BLaER1 treated with 17β-estradiol and CSF1 and Interleukin-3, amounts not matched to agents 10 nM and 100 nM (cell line): ENCODE results near the gene ZCCHC7.
A peak's percentile ranks its signal among the peaks of the same experiment; 100 is the strongest.

Experiments
- H3K27ac ChIP-seq, 11 experiments: shearing (Covaris generic); formaldehyde crosslinking; 2 replicates each; pipeline ENCODE4 v1.8.1; 2022
- H3K27me3 ChIP-seq, 11 experiments: shearing (Covaris generic); formaldehyde crosslinking; 2 replicates each; pipeline ENCODE4 v1.8.1; 2022
- H3K36me3 ChIP-seq, 11 experiments: shearing (Covaris generic); formaldehyde crosslinking; 2 replicates each; pipeline ENCODE4 v1.8.1; 2022
- H3K4me1 ChIP-seq, 10 experiments: shearing (Covaris generic); formaldehyde crosslinking; 2 replicates each; pipeline ENCODE4 v1.8.1; 2022
- H3K4me2 ChIP-seq, 11 experiments: shearing (Covaris generic); formaldehyde crosslinking; 2 replicates each; pipeline ENCODE4 v1.8.1; 2022
- H3K4me3 ChIP-seq, 10 experiments: shearing (Covaris generic); formaldehyde crosslinking; 2 replicates each; pipeline ENCODE4 v1.8.1; 2022
- H3K9ac ChIP-seq, 11 experiments: shearing (Covaris generic); formaldehyde crosslinking; 2 replicates each; pipeline ENCODE4 v1.8.1; 2022
- H3K9me3 ChIP-seq, 11 experiments: shearing (Covaris generic); formaldehyde crosslinking; replicated peaks in 1 of 11; 2 replicates each; pipeline ENCODE4 v1.8.1; 2022
- H4K20me1 ChIP-seq, 11 experiments: shearing (Covaris generic); formaldehyde crosslinking; 2 replicates each; pipeline ENCODE4 v1.8.1; 2022
- Cebpa-rat ChIP-seq, 11 experiments: shearing (Covaris generic); IDR thresholded peaks; 2 replicates each; pipeline ENCODE4 v1.8.1; 2022

The ZCCHC7 gene

DNA sequence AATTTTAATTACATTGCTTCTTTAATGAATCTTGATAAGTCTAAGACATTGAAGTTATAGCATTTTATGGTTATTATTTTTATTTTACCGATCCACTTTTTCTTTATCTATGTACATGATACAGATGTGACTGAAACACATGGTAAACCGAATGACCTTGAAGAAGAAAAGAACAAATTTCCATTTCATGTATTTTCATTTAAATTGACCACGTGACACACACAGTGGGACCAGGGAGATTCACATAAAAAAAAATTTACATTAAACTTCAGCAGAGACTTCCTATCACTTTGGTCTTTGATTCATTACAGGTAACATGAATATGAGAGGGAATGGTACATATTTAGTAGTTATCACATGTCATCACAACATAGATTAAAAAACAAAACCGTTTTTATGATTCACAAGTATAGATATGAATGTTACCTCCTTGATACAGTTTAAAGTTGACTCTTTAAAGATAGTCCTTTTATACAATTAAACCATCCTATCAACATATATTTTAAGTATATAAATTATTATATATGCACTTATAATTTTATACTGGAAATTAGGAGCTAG is 133.1 kb downstream of the ZCCHC7 start:
- Histone ChIP-seq H3K4me1 (peaks cover 8 to 76% (median 28%) of the 10 kb centered on the region in 10 experiments; a peak in 18 of 20 replicates), H3K27ac (no peak overlapping the region; a peak in 1 of 22 replicates), H3K36me3 (peaks cover 0 to 100% (median 84%) of the 10 kb centered on the region in 11 experiments; a peak in 18 of 22 replicates), H3K9ac (no peak overlapping the region), H3K4me2 (no peak overlapping the region), H4K20me1 (peaks cover 0 to 25% (median 0%) of the 10 kb centered on the region in 11 experiments; a peak in 1 of 22 replicates), H3K4me3 (no peak overlapping the region), H3K9me3 (peaks cover 0 to 4% (median 0%) of the 10 kb centered on the region in 11 experiments; a peak in 2 of 22 replicates), H3K27me3 (no peaks in the 10 kb centered on the region)
- TF ChIP-seq Cebpa-rat (IDR thresholded peaks at IDR 0.05): no peak

DNA sequence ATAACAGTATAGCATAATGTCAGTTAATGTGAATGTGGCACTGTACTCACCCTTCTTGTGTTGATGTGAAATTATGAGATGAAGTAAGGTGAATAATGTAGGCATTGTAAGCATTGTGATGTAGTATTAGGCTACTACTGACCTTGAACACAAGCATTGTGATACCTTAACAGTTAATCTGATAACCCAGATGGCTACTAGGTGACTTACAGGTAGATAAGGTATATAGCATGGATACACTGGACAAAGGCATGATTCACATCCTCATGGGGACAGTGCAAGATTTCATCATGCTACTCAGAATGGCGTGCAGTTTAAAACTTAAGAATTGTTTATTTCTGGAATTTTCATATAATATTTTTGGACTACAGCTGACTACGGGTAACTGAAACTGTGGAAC is 134.8 kb downstream of the ZCCHC7 start:
- no peak overlapping the region for H3K9ac ChIP-seq
- no peak overlapping the region for H3K4me3 ChIP-seq
- no peak overlapping the region; a peak in 2 of 22 replicates for H3K4me2 ChIP-seq
- H3K9me3 ChIP-seq: peaks cover 0 to 4% (median 0%) of the 10 kb centered on the region in 11 experiments; a peak in 2 of 22 replicates
- peaks cover 0 to 90% (median 76%) of the 10 kb centered on the region in 11 experiments; a peak in 18 of 22 replicates for H3K36me3 ChIP-seq
- H3K4me1 ChIP-seq: peaks cover 9 to 72% (median 21%) of the 10 kb centered on the region in 10 experiments; a peak in 19 of 20 replicates
- peak overlapping the region in 3 of 11 experiments; percentile 20 to 39 (median 32); a peak in 3 of 22 replicates for H3K27ac ChIP-seq
- no peaks in the 10 kb centered on the region for H3K27me3 ChIP-seq
- H4K20me1 ChIP-seq: peaks cover 0 to 14% (median 0%) of the 10 kb centered on the region in 11 experiments; a peak in 2 of 22 replicates
- no peak for TF ChIP-seq Cebpa-rat (IDR thresholded peaks at IDR 0.05)

DNA sequence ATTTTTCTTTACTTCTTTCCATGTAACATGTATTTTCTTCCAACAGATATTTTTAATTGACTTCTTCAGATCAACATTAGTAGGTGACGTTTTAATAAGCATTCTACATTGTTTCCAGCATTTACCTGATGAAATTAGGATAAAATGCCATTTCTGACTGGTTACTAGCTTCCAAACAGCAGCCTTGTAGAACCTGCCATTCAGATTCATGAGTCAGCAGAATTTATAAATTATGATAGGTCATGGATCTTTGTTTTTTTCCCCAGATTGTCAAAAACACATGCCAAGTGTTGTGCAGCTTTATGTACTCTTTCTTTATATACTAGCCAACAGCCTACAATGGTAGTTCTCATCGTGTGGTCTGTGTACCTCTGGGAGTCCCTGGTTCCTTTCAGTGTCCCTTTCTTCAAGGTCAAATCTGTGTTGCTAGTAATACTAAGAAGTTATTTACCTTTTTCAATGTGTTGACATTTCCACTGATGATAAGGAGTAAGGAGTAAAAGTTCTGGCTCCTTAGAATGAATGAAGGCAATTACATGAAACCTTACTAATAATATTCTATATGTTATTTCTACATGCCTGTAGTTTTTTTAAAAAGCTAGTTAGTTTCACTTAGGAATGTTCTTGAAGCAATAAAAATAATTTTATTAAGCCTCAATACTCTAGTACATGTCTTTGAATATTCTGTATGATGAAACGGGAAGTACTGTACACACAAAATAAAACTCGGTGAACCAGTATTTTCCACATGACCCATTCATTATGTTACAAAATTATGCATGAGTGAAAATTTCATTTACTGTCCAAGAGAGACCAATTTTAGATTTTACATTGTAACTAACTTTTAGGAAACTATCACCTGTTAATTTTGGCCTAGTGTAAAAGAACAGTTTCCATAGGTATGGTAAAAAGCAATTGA is 135.8 kb downstream of the ZCCHC7 start:
- TF ChIP-seq Cebpa-rat (IDR thresholded peaks at IDR 0.05): no peak
- Histone ChIP-seq H3K36me3 (peaks cover 0 to 90% (median 72%) of the 10 kb centered on the region in 11 experiments; a peak in 17 of 22 replicates), H3K27me3 (no peaks in the 10 kb centered on the region), H3K27ac (peak overlapping the region in 4 of 11 experiments; percentile 12 to 39 (median 26); a peak in 8 of 22 replicates), H3K4me2 (peak overlapping the region in 3 of 11 experiments; percentile 3 to 24 (median 5); a peak in 2 of 22 replicates), H3K9me3 (peaks cover 0 to 4% (median 0%) of the 10 kb centered on the region in 11 experiments; a peak in 2 of 22 replicates), H4K20me1 (peaks cover 0 to 13% (median 0%) of the 10 kb centered on the region in 11 experiments; a peak in 2 of 22 replicates), H3K4me3 (no peak overlapping the region), H3K9ac (no peak overlapping the region), H3K4me1 (peaks cover 8 to 72% (median 17%) of the 10 kb centered on the region in 10 experiments)

DNA sequence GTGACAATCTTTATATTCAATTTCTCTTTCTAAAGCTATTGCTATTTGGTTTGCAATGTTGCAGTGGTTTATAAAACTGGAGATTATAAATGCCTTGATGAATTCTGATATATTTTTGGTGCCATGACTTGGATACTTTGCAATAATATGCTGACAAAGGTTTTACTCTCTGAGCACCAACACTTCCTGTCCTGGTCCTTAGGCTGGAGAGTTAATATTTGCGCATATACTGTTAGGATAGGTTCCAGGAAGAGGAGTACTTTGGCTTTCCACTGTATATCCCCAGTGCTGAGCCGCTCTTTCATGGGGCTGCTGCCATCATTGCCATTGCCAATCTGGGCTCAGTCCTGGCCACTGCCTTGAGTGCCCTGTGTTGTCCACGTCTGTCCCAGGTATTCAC is 139.6 kb downstream of the ZCCHC7 start:
- Histone ChIP-seq H3K27ac (peak overlapping the region in 3 of 11 experiments; percentile 14 to 27 (median 19); a peak in 1 of 22 replicates), H3K9me3 (no peaks in the 10 kb centered on the region), H3K4me3 (no peak overlapping the region), H3K27me3 (no peaks in the 10 kb centered on the region), H3K4me2 (peak overlapping the region in 8 of 11 experiments; percentile 6 to 36 (median 13); a peak in 10 of 22 replicates), H3K36me3 (peaks cover 0 to 88% (median 49%) of the 10 kb centered on the region in 11 experiments; a peak in 15 of 22 replicates), H3K9ac (no peak overlapping the region), H3K4me1 (peaks cover 11 to 79% (median 20%) of the 10 kb centered on the region in 10 experiments), H4K20me1 (peaks cover 0 to 7% (median 0%) of the 10 kb centered on the region in 11 experiments; a peak in 2 of 22 replicates)
- no peak for TF ChIP-seq Cebpa-rat (IDR thresholded peaks at IDR 0.05)

DNA sequence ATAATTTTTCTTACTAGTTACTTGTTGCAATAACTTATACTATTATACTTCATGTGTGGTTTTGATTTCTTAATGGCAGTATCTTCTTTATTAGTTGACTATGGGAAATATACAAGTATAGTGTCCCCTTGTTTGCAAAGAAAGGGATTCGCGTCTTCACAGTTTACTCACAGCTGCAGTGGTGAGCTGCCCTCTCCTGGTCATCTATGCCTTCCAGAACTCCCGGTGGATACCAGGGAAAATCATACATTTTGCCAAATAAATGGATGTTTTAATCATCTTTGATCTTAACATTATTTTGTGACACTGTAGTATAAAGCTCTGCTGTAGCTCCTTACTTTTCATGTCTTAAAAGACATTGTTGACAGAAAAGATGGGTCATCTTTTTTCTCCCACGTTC is 142.0 kb downstream of the ZCCHC7 start:
- TF ChIP-seq Cebpa-rat (IDR thresholded peaks at IDR 0.05): no peak
- Histone ChIP-seq H3K4me1 (peaks cover 11 to 70% (median 19%) of the 10 kb centered on the region in 10 experiments), H3K9me3 (peaks cover 0 to 5% (median 0%) of the 10 kb centered on the region in 11 experiments; a peak in 3 of 22 replicates), H4K20me1 (peaks cover 0 to 7% (median 0%) of the 10 kb centered on the region in 11 experiments; a peak in 2 of 22 replicates), H3K4me2 (no peak overlapping the region), H3K36me3 (peaks cover 0 to 89% (median 49%) of the 10 kb centered on the region in 11 experiments; a peak in 16 of 22 replicates), H3K4me3 (no peak overlapping the region), H3K9ac (no peak overlapping the region), H3K27me3 (no peaks in the 10 kb centered on the region), H3K27ac (peak overlapping the region in 2 of 11 experiments; percentile 19 to 20; a peak in 2 of 22 replicates)

DNA sequence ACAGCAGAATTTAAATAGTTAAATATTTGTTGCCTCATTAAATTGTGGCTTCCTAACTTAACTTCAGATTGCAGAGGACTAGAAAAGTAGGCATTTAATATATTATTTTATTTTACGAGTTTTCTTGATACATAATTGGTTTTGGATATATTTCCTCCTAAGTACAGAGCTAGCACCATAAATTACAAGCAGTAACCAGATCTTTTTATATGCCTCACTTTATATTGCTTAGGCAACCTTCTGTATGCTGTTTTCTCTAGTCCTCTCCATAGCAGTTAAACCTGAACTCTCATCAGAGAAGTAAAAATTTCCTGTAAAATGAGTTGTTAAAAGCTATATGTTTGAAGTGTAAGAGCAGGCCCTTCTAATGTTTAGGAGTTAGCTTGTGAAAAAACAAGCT is 144.2 kb downstream of the ZCCHC7 start:
- no peak overlapping the region for H3K4me3 ChIP-seq
- peaks cover 0 to 7% (median 0%) of the 10 kb centered on the region in 11 experiments; a peak in 2 of 22 replicates for H4K20me1 ChIP-seq
- H3K4me1 ChIP-seq: peaks cover 11 to 57% (median 19%) of the 10 kb centered on the region in 10 experiments
- peaks cover 0 to 17% (median 0%) of the 10 kb centered on the region in 11 experiments; a peak in 6 of 22 replicates for H3K9me3 ChIP-seq
- peaks cover 0 to 93% (median 56%) of the 10 kb centered on the region in 11 experiments; a peak in 17 of 22 replicates for H3K36me3 ChIP-seq
- H3K9ac ChIP-seq: no peak overlapping the region
- no peak for TF ChIP-seq Cebpa-rat (IDR thresholded peaks at IDR 0.05)
- no peak overlapping the region for H3K4me2 ChIP-seq
- H3K27me3 ChIP-seq: no peaks in the 10 kb centered on the region
- H3K27ac ChIP-seq: peak overlapping the region in 4 of 11 experiments; percentile 8 to 12 (median 10); a peak in 3 of 22 replicates

- H3K4me1 ChIP-seq: peaks cover 0 to 47% (median 6%) of the 10 kb centered on the region in 10 experiments; a peak in 15 of 20 replicates
- peaks cover 0 to 95% (median 64%) of the 10 kb centered on the region in 11 experiments; a peak in 16 of 22 replicates for H3K36me3 ChIP-seq
- peak in 6 of 11 experiments; percentile 15 to 67 (median 34); a peak in 4 of 22 replicates for TF ChIP-seq Cebpa-rat (IDR thresholded peaks at IDR 0.05)
- H3K4me3 ChIP-seq: no peak overlapping the region
- no peaks in the 10 kb centered on the region for H4K20me1 ChIP-seq
- H3K27ac ChIP-seq: no peak overlapping the region; a peak in 1 of 22 replicates
- H3K4me2 ChIP-seq: peak overlapping the region in 1 of 11 experiments; percentile 28; a peak in 2 of 22 replicates
- H3K27me3 ChIP-seq: no peaks in the 10 kb centered on the region
- H3K9me3 ChIP-seq: peaks cover 0 to 26% (median 4%) of the 10 kb centered on the region in 11 experiments; a peak in 11 of 22 replicates
- H3K9ac ChIP-seq: no peak overlapping the region
Observed at GRCh38 chr9:37266630-37267029, 146.3 kb downstream of the ZCCHC7 start.

DNA sequence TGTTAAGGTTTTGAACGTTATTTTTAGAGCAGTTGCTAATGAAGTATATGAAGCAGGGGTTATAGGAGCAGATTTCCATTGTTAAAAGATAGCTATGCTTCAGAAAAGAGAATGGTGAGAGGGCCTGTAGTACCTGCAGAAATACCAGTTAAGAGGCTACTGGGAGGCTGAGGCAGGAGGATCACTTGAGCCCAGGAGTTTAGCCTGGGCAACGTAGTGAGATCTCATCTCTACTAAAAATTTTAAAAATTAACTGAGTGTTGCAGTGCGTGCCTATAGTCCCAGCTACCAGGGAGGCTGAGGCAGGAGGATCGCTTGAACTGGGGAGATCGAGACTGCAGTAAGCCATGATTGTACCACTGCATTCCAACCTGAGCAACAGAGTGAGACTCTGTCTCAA is 148.8 kb downstream of the ZCCHC7 start:
- H3K9ac ChIP-seq: no peak overlapping the region
- peaks cover 0 to 100% (median 84%) of the 10 kb centered on the region in 11 experiments; a peak in 18 of 22 replicates for H3K36me3 ChIP-seq
- no peak for TF ChIP-seq Cebpa-rat (IDR thresholded peaks at IDR 0.05)
- peak overlapping the region in 3 of 11 experiments; percentile 8 to 28 (median 19); a peak in 2 of 22 replicates for H3K27ac ChIP-seq
- H3K4me2 ChIP-seq: 0 out of 22 replicates have a peak overlapping the region, but pooled peaks of 1 of the 11 experiments have one; percentile 10
- peaks cover 0 to 30% (median 2%) of the 10 kb centered on the region in 10 experiments; a peak in 5 of 20 replicates for H3K4me1 ChIP-seq
- H3K9me3 ChIP-seq: peaks cover 11 to 47% (median 29%) of the 10 kb centered on the region in 11 experiments; a peak in 19 of 22 replicates
- no peaks in the 10 kb centered on the region for H4K20me1 ChIP-seq
- H3K4me3 ChIP-seq: no peak overlapping the region
- H3K27me3 ChIP-seq: no peaks in the 10 kb centered on the region
